Tibial artery (tissue), 4 donors: ENCODE data around the gene IGLL5.

Experiments used
- DNase-seq, 2 donors: peaks; one replicate each; pipeline ENCODE4 v3.0.0-alpha.2; 2019
- H3K27ac ChIP-seq, 2 donors: fragments of 200-600 bp; sonication (generic) in 1 of 2; 1 replicate in 1 of 2; 2 replicates in 1 of 2; pipeline ENCODE4 v1.5.1; 2018 to 2019; ENCODE audit warnings: mild to moderate bottlenecking in 1 of 2
- H3K27me3 ChIP-seq, 2 donors: fragments of 200-600 bp; sonication (generic) in 1 of 2; one replicate each; pipeline versions ENCODE4 v1.5.1 to v1.6.0; 2016 to 2019
- H3K36me3 ChIP-seq, 3 donors: fragments of 200-600 bp; sonication (generic) in 2 of 3; one replicate each; pipeline ENCODE4 v1.5.1; 2016 to 2019; ENCODE audit warnings: mild to moderate bottlenecking in 2 of 3
- H3K4me1 ChIP-seq, 4 donors: fragments of 200-600 bp; sonication (generic) in 2 of 4; 1 replicate in 3 of 4; 2 replicates in 1 of 4; pipeline ENCODE4 v1.5.1; 2016 to 2019
- H3K4me3 ChIP-seq, 2 donors: fragments of 200-600 bp; sonication (generic) in 1 of 2; 1 replicate in 1 of 2; 2 replicates in 1 of 2; pipeline ENCODE4 v1.5.1; 2018 to 2019; ENCODE audit warnings: mild to moderate bottlenecking in 2 of 2
- H3K9me3 ChIP-seq, 3 donors: fragments of 200-600 bp; sonication (generic) in 1 of 3; one replicate each; pipeline ENCODE4 v1.5.1; 2016 to 2019
- intact Hi-C: fragments of 100-400 bp; cut with DNase I; formaldehyde crosslinking; loops from one replicate; pipeline ENCODE4 v1.15.0; 2023; ENCODE audit warnings: low total_unique reads
- TF ChIP-seq, protein P1 (sequence below), 2 experiments: fragments of 200-600 bp in 1 of 2; fragments of 450-650 bp in 1 of 2; IDR thresholded peaks; one replicate each; pipeline ENCODE4 v1.5.1; 2017 to 2019; ENCODE audit warnings: antibody characterized with exemption in 2 of 2, mild to moderate bottlenecking in 1 of 2, moderate library complexity in 1 of 2

The IGLL5 gene

DNA sequence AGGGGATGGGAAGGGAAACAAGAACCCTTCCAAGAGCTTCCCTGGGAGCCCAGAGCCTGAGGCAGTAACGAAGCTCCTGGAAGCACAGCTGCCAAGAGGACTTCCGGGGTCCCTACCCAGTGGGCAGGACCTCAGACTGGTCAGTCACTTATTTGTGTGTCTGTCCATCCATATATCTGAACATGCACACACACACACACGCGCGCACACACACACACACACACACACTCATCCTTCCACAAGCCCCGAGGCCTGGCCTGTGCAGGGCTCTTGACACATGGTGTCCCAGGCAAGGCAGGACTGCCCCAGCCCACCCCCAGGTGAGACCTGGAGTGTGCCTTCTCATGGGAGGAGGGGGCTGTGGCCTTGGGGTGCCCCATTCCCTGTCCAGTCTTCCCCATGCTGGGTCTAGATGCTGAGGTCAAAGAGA, 44.9 kb downstream of the IGLL5 start:
- Histone ChIP-seq H3K4me3 (no peak overlapping the region), H3K9me3 (no peaks in the 10 kb centered on the region), H3K36me3 (no peaks in the 10 kb centered on the region), H3K4me1 (no peaks in the 10 kb centered on the region), H3K27ac (no peak overlapping the region), H3K27me3 (peaks cover 0 to 16% of the 10 kb centered on the region in 2 donors)
- intact Hi-C loops, result no loop called here
- TF ChIP-seq, protein P1, sequence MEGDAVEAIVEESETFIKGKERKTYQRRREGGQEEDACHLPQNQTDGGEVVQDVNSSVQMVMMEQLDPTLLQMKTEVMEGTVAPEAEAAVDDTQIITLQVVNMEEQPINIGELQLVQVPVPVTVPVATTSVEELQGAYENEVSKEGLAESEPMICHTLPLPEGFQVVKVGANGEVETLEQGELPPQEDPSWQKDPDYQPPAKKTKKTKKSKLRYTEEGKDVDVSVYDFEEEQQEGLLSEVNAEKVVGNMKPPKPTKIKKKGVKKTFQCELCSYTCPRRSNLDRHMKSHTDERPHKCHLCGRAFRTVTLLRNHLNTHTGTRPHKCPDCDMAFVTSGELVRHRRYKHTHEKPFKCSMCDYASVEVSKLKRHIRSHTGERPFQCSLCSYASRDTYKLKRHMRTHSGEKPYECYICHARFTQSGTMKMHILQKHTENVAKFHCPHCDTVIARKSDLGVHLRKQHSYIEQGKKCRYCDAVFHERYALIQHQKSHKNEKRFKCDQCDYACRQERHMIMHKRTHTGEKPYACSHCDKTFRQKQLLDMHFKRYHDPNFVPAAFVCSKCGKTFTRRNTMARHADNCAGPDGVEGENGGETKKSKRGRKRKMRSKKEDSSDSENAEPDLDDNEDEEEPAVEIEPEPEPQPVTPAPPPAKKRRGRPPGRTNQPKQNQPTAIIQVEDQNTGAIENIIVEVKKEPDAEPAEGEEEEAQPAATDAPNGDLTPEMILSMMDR (IDR thresholded peaks at IDR 0.05), result no peak
- no peak for DNase-seq

DNA sequence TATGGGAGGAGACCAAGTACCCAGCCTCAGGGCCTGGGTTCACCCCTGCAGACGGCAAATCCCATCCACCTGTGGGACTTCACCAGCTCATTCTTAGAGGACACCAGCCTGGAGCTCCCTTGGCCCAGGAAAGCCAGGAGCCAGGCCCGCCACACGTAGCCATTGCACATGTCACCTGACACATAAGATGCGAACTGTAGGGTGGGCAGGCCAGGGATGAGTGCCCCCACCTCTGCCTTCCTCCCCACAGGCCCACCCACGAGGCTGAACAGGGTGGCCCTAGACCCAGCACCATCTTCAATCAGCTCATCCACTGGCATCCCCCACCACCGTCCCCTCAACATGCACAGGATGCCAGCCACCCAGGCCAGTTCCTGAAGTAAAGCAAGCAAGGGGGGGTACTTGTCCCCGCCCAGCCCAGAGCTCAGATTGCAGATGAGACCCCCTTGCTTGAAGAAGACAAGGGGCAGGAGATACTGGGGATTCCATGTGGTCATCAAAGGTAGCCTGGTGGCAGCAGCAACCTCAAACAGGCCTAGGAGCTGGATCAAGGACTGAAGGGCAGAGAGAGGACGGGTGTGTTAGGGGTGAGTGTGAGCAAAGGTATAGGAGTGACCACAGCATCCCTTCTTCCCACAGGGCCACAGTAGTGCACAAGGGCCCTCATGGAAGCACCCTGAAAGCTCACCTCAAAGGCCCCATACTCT, 45.6 kb downstream of the IGLL5 start:
- no peaks in the 10 kb centered on the region for H3K36me3 ChIP-seq
- no peak for DNase-seq
- TF ChIP-seq, protein P1 (IDR thresholded peaks at IDR 0.05), result no peak
- no peak overlapping the region for H3K27ac ChIP-seq
- H3K9me3 ChIP-seq, result no peaks in the 10 kb centered on the region
- no peak overlapping the region for H3K4me3 ChIP-seq
- H3K27me3 ChIP-seq, result peaks cover 0 to 9% of the 10 kb centered on the region in 2 donors
- no peaks in the 10 kb centered on the region for H3K4me1 ChIP-seq
- intact Hi-C loops, result no loop called here

DNA sequence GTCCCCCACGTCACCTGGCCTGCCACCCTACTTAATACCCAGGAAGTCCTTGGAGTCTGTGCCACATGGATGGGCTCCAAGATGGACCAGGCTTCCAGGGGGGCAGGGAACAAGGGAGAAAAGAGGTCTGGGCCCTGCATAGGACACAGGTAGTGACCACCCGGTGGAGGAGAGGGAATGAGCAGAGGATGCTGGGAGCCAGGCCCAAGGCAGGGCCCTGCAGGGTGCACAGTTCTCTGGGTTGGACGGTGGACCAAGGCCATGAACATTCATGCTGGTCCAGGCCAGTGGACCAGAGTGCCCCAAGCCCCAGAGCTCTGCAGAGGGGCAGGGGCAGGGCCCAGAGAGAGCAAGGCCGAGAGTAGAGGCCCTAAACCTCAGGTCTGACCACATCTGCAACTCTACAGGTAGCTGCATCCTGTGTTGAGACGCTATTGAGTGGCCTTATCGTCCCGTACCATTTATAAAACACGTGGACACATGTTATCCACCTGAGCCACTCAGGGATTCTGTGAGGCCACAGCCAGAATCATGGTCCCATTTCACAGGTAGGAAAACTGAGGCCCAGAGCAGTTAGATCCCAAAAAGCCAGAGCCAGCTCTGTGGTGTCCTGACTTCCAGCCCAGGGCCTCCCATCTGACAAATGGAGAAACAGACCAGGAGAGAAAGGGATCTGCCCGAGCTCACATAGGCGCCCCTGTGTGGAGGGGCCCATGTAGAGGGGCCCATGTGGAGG, 46.4 kb downstream of the IGLL5 start:
- Histone ChIP-seq H3K27ac (no peak overlapping the region), H3K4me1 (no peaks in the 10 kb centered on the region), H3K9me3 (no peaks in the 10 kb centered on the region), H3K27me3 (peaks cover 0 to 6% of the 10 kb centered on the region in 2 donors), H3K36me3 (no peaks in the 10 kb centered on the region), H3K4me3 (no peak overlapping the region)
- TF ChIP-seq, protein P1 (IDR thresholded peaks at IDR 0.05), result no peak
- no peak for DNase-seq
- intact Hi-C loops, result no loop called here

DNA sequence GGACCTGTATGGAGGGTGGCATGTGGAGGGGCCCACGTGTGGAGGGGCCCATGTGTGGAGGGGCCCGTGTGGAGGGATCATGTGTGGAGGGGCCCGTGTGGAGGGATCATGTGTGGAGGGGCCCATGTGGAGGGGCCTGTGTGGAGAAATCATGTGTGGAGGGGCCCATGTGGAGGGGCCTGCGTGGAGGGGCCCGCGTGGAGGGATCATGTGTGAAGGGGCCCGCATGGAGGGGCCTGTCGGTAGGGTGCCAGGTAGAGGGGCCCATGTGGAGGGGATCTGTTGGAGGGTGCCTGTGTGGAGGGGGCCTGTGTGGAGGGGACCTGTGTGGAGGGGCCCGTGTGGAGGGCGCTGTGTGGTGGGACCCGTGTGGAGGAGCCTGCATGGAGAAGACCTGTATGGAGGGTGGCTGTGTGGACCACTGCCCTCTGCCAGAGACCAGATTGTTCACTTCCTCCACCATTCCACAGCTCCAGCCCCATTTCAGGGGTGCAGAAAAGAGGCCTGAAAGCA, 47.0 kb downstream of the IGLL5 start:
- no peaks in the 10 kb centered on the region for H3K9me3 ChIP-seq
- H3K4me1 ChIP-seq, result no peaks in the 10 kb centered on the region
- TF ChIP-seq, protein P1 (IDR thresholded peaks at IDR 0.05), result no peak
- no peak for DNase-seq
- no peak overlapping the region for H3K4me3 ChIP-seq
- peaks cover 0 to 6% of the 10 kb centered on the region in 2 donors for H3K27me3 ChIP-seq
- no peaks in the 10 kb centered on the region for H3K36me3 ChIP-seq
- intact Hi-C loops, result no loop called here
- H3K27ac ChIP-seq, result no peak overlapping the region

DNA sequence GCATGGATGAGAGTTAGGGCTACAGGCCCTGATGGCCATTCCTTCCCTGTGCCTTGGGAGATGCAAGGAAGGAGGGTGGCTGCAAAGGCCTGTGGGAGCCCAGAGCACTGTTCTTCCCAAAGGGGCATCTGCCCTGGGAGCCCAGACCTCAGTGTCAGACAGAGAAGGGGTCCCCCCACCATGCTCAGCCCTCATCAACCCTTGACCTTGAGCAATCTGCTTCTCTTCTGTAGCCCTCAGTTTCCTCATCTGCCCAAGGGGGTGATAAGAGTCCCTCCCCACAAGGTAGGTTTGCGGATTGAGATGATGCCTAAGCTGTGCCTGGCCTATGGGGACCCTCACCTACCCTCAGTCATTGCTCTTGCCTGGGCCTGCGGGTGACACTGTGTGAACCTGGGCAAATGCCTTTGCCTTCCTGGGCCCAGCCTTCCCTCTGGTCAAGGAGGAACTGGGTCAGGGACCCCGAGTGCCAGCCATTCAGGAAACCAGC, 47.5 kb downstream of the IGLL5 start:
- no peak for DNase-seq
- TF ChIP-seq, protein P1 (IDR thresholded peaks at IDR 0.05), result no peak
- Histone ChIP-seq H3K4me3 (no peak overlapping the region), H3K36me3 (no peaks in the 10 kb centered on the region), H3K9me3 (no peaks in the 10 kb centered on the region), H3K4me1 (no peaks in the 10 kb centered on the region), H3K27ac (no peak overlapping the region), H3K27me3 (peaks cover 0 to 6% of the 10 kb centered on the region in 2 donors)
- intact Hi-C loops, result no loop called here
